Stomach (tissue), 4 donors: ENCODE results near the gene CMKLR1.

Experiments
- POLR2A ChIP-seq, 4 donors: fragments of 450-650 bp; IDR thresholded peaks; one replicate each; pipeline ENCODE4 v1.6.1; 2016; ENCODE audit warnings: antibody characterized with exemption in 4 of 4, control low read depth in 2 of 4, mild to moderate bottlenecking in 1 of 4, moderate library complexity in 1 of 4
- TF ChIP-seq, protein P1 (sequence below), 7 experiments: fragments of 450-650 bp in 4 of 7; fragments of 200-600 bp in 3 of 7; sonication (generic) in 3 of 7; IDR thresholded peaks; one replicate each; pipeline ENCODE4 v1.5.1; 2016 to 2019; ENCODE audit warnings: antibody characterized with exemption in 7 of 7, control low read depth in 2 of 7, mild to moderate bottlenecking in 1 of 7

DNA sequence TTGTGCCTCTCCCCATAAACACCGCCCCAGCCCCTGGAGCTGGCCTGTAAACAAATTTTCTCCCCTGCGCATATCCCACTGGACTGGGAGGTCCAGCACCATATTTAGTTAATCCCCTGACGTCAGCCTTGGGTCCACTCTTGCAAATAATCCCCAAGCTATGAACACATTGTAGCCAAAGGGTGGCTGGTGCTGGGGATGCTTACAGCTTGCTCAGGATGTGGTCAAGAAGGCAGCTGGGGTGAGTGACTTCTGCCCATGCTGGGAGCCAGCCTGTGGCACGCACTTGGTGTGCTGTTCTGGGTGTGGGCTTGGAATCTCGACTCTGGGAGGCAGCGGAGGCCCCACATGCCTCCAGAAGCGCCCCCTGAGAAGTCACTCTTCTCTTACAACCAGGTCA is 32.1 kb downstream of the CMKLR1 start:
- TF ChIP-seq POLR2A (IDR thresholded peaks at IDR 0.05): no peak
- TF ChIP-seq, protein P1, sequence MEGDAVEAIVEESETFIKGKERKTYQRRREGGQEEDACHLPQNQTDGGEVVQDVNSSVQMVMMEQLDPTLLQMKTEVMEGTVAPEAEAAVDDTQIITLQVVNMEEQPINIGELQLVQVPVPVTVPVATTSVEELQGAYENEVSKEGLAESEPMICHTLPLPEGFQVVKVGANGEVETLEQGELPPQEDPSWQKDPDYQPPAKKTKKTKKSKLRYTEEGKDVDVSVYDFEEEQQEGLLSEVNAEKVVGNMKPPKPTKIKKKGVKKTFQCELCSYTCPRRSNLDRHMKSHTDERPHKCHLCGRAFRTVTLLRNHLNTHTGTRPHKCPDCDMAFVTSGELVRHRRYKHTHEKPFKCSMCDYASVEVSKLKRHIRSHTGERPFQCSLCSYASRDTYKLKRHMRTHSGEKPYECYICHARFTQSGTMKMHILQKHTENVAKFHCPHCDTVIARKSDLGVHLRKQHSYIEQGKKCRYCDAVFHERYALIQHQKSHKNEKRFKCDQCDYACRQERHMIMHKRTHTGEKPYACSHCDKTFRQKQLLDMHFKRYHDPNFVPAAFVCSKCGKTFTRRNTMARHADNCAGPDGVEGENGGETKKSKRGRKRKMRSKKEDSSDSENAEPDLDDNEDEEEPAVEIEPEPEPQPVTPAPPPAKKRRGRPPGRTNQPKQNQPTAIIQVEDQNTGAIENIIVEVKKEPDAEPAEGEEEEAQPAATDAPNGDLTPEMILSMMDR (IDR thresholded peaks at IDR 0.05): no peak
